GM21367 (cell line): ENCODE results near the gene CCDC201.
"Not testable (repeated sequence)": the region's sequence is repeated elsewhere in the genome, so short reads cannot be mapped to it uniquely, and the experiment has no call there.

ENCODE experiments used
- ATAC-seq: cut with Tn5 transposase; IDR thresholded peaks from one replicate; pipeline ENCODE4 v1.9.1; 2021; ENCODE audit not compliant: unreplicated experiment

Gene CCDC201

DNA sequence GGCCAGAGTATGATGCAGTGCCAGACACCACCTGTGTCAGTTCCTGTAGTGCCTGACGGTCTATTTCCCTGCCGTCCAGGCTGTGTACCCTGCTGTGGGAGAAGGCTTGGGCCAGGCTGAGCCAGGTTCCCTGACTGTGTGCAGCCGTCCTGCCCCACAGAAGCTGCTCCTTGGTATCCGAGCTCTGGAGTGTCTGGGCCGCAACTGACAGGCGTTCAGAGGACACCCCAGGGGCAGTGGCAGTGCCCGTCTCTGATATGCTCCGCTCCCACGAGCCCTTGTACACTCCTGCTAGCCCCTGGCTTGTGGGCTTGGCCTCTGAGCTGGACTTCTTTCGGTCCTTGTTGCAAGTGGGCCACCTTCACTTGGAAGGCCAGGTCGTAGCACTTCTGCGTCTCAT is 55.0 kb downstream of the CCDC201 start:
- ATAC-seq = not testable (repeated sequence)

DNA sequence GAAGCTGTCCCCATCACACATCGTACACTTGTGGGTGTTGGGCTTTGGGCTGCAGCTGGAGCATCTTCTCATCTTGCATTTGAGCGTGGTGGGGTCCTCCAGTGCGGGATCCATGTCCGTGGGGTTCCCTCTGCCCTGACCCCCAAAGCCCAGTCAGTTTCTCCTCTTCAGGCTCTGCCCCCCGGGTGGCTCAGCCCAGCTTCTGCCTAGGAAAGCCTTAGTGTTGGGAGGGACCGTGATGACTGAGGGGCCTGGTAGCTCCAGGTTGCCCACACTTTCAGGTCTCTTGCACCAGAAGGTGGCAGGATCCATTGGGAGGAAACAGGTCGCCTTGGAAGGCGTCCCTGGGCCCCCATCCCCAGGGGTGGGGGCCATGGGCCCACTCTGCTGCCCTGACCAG is 55.9 kb downstream of the CCDC201 start:
- ATAC-seq = not testable (repeated sequence)

DNA sequence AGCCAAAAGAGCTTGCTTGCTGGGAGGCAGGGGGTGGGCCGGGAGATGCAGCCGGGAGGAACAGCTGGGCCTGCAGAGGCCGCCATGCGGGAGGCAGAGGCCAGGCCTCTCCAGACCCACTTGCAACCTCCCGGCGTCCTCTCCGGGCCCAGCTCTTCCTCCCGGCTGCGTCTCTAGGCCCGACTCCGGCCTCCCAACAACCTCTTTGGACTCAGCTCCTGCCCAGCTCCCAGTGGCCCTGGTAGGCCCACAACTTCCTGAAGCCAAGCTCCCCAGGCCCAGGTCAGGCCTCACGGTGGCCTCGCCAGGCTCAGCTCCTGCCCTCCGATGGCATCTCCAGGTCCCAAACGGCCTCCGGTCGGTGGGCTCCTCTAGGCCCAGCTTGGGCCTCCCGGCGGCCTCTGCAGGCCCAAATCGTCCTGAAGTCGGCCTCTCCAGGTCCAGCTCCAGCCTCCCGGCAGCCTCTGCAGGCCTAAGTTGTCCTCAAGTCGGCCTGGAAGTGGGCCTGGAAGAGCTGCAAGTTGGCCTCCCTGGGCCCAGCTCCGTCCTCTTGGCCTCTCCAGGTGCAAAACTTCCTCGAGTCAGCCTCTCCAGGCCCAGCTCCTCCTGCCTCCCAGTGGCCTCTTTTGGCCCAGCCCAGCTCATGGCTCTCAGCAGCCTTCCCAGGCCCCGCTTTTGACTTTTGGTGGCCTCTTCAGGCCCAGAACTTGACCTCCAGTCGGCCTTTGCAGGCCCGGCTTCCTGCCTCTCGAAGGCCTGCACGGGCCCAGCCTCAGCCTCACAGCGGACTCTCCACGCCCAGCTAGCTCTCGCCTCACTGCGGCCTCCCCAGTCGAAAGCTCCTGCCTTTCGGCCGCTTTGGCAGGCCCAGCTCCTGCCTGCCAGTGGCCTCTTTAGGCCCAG is 58.4 kb downstream of the CCDC201 start:
- not testable (repeated sequence) for ATAC-seq

DNA sequence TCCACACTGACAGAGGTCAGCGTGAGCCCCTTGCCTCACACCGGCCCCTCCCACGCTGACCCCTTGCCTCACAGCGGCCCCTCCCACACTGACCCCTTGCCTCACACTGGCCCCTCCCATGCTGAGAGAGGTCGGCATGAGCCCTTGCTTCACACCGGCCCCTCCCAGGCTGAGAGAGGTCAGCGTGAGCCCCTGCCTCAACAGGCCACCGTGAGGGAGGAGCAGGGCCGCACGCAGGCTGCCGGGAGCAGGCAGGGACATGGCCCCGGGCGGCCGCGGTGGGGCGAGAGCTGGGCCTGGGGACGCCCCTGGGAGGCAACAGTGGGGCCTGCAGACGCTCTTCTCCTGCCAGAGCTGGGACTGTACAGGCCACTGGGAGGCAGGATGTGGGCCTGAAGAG is 59.1 kb downstream of the CCDC201 start:
- not testable (repeated sequence) for ATAC-seq

DNA sequence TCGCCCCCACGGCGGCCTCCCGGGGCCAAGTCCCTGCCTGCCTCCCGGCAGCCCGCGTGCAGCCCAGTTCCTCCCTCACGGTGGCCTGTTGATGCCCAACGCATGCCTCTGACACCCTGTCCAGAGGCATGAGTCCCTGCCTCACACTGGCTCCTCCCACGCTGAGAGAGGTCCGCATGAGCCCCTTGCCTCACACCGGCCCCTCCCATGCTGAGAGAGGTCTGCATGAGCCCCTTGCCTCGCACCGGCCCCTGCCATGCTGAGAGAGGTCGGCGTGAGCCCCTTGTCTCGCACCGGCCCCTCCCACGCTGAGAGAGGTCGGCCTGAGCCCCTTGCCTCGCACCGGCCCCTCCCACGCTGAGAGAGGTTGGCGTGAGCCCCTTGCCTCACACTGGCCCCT is 59.9 kb downstream of the CCDC201 start:
- ATAC-seq = no peak

DNA sequence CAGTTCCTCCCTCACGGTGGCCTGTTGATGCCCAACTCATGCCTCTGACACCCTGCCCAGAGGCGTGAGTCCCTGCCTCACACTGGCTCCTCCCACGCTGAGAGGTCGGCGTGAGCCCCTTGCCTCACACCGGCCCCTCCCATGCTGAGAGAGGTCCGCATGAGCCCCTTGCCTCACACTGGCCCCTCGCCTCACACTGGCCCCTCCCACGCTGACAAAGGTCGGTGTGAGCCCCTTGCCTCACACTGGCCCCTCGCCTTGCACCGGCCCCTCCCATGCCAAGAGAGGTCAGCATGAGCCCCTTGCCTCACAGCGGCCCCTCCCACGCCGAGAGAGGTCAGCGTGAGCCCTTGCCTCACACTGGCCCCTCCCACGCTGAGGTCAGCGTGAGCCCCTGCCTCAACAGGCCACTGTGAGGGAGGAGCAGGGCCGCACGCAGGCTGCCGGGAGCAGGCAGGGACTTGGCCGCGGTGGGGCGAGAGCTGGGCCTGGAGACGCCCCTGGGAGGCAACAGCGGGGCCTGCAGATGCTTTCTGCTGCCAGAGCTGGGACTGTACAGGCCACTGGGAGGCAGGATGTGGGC is 61.1 kb downstream of the CCDC201 start:
- ATAC-seq = not testable (repeated sequence)

DNA sequence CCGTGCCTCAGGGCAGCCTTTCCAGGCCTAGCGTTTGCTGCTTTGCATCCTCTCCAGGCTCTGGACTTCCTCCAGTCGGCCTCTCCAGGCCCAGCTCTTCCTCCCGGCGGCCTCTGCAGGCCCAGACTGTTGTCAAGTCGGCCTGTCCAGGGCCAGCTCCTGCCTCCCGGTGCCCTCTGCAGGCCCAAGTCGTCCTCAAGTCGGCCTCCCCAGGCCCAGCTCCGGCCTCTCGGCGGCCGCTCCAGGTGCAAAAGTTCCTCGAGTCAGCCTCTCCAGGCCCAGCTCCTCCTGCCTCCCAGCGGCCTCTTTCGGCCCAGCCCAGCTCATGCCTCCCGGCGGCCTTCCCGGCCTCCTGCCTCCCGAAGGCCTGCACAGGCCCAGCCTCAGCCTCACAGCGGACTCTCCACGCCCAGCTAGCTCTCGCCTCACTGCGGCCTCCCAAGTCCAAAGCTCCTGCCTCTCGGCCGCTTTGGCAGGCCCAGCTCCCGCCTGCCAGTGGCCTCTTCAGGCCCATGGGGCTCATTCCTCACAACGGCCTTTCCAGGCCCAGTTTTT is 62.4 kb downstream of the CCDC201 start:
- not testable (repeated sequence) for ATAC-seq
